ENCODE data around the gene NHSL2. TPM values are rescaled to one million over a fixed set of nuclear protein-coding genes. Genes with fewer than 3 reads are reported as not detected.

The NHSL2 gene
- polyA plus RNA-seq, 1 of the 3 experiments (the other 2 are of a cell fraction), result 0.61 TPM

DNA sequence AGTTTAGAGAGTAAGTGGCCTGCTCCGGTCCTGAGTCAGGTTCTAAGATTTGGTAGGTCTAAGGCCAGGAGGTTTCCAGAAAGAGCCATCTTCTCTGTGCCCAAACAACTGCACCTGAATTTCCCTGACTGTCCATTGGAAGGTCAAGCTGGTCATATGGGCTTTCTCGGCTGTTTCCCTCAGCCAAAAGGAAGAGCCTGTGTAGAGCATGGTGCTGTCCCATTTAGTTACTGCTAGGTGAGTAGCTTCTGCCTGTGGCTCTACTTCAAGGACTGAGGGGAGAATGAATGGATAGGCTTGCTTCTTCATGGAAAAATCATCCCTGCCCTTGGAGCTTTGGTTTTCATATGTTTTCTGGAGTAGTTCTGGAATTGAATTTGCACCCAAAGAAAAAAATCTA lies 33.7 kb downstream of the NHSL2 start:
- no peak overlapping the region for H3K9ac ChIP-seq
- H3F3A ChIP-seq (replicated peaks; ENCODE audit: insufficient read depth), result no peaks in the 10 kb centered on the region
- H4K20me1 ChIP-seq (ENCODE audit: insufficient read depth), result no peaks in the 10 kb centered on the region
- H3K4me2 ChIP-seq, result no peak overlapping the region
- TF ChIP-seq, protein P1, sequence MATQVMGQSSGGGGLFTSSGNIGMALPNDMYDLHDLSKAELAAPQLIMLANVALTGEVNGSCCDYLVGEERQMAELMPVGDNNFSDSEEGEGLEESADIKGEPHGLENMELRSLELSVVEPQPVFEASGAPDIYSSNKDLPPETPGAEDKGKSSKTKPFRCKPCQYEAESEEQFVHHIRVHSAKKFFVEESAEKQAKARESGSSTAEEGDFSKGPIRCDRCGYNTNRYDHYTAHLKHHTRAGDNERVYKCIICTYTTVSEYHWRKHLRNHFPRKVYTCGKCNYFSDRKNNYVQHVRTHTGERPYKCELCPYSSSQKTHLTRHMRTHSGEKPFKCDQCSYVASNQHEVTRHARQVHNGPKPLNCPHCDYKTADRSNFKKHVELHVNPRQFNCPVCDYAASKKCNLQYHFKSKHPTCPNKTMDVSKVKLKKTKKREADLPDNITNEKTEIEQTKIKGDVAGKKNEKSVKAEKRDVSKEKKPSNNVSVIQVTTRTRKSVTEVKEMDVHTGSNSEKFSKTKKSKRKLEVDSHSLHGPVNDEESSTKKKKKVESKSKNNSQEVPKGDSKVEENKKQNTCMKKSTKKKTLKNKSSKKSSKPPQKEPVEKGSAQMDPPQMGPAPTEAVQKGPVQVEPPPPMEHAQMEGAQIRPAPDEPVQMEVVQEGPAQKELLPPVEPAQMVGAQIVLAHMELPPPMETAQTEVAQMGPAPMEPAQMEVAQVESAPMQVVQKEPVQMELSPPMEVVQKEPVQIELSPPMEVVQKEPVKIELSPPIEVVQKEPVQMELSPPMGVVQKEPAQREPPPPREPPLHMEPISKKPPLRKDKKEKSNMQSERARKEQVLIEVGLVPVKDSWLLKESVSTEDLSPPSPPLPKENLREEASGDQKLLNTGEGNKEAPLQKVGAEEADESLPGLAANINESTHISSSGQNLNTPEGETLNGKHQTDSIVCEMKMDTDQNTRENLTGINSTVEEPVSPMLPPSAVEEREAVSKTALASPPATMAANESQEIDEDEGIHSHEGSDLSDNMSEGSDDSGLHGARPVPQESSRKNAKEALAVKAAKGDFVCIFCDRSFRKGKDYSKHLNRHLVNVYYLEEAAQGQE (IDR thresholded peaks at IDR 0.05; ENCODE audit: low read depth, low read length), result no peak
- TF ChIP-seq, protein P2, sequence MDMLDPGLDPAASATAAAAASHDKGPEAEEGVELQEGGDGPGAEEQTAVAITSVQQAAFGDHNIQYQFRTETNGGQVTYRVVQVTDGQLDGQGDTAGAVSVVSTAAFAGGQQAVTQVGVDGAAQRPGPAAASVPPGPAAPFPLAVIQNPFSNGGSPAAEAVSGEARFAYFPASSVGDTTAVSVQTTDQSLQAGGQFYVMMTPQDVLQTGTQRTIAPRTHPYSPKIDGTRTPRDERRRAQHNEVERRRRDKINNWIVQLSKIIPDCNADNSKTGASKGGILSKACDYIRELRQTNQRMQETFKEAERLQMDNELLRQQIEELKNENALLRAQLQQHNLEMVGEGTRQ (IDR thresholded peaks at IDR 0.05; ENCODE audit: borderline replicate concordance, low read depth, low read length), result no peak
- TF ChIP-seq, protein P3, sequence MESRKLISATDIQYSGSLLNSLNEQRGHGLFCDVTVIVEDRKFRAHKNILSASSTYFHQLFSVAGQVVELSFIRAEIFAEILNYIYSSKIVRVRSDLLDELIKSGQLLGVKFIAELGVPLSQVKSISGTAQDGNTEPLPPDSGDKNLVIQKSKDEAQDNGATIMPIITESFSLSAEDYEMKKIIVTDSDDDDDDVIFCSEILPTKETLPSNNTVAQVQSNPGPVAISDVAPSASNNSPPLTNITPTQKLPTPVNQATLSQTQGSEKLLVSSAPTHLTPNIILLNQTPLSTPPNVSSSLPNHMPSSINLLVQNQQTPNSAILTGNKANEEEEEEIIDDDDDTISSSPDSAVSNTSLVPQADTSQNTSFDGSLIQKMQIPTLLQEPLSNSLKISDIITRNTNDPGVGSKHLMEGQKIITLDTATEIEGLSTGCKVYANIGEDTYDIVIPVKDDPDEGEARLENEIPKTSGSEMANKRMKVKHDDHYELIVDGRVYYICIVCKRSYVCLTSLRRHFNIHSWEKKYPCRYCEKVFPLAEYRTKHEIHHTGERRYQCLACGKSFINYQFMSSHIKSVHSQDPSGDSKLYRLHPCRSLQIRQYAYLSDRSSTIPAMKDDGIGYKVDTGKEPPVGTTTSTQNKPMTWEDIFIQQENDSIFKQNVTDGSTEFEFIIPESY (IDR thresholded peaks at IDR 0.05; ENCODE audit: borderline replicate concordance, low read depth), result no peak
- TF ChIP-seq GATA2 (CRISPR knock-in tag; IDR thresholded peaks at IDR 0.05), result no peak
- no peak for TF ChIP-seq EP300 (IDR thresholded peaks at IDR 0.05; ENCODE audit: borderline replicate concordance in 1 of 2, low read depth in 1 of 2, low read length in 1 of 2)
- no peak for TF ChIP-seq SMC3 (IDR thresholded peaks at IDR 0.05; ENCODE audit: low read depth, low read length)
- no peak for TF ChIP-seq NFIC (IDR thresholded peaks at IDR 0.05; ENCODE audit: borderline replicate concordance)
- TF ChIP-seq, protein P4, sequence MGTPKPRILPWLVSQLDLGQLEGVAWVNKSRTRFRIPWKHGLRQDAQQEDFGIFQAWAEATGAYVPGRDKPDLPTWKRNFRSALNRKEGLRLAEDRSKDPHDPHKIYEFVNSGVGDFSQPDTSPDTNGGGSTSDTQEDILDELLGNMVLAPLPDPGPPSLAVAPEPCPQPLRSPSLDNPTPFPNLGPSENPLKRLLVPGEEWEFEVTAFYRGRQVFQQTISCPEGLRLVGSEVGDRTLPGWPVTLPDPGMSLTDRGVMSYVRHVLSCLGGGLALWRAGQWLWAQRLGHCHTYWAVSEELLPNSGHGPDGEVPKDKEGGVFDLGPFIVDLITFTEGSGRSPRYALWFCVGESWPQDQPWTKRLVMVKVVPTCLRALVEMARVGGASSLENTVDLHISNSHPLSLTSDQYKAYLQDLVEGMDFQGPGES (IDR thresholded peaks at IDR 0.05; ENCODE audit: low read depth, low read length), result no peak
- no peak overlapping the region for H3K4me3 ChIP-seq (ENCODE audit: low read depth in 2 of 2, low read length in 1 of 2)
- H3K9me2 ChIP-seq, result no peaks in the 10 kb centered on the region
- POLR2A ChIA-PET, result no interaction called here
- no peak overlapping the region for H3K27ac ChIP-seq (ENCODE audit: low read depth in 2 of 2, low read length in 1 of 2)
- H3K9me3 ChIP-seq, result no peaks in the 10 kb centered on the region
- WGBS (ENCODE audit: low lambda C conversion rate), result 38% methylated on average over 1 of the region's 2 CpGs
- peaks cover 30% of the 10 kb centered on the region for H3K27me3 ChIP-seq (ENCODE audit: insufficient read depth)
- CTCF ChIA-PET, result interaction anchor here (1.0 kb wide), 1 partner anchor 10 kb away, joined by 3 read pairs; no protein-coding TSS in a partner anchor
- H3K4me1 ChIP-seq (ENCODE audit: control insufficient read depth in 1 of 2, insufficient read depth in 2 of 2, low read depth in 1 of 2, low read length in 1 of 2), result no peaks in the 10 kb centered on the region
- H2AFZ ChIP-seq (ENCODE audit: low read depth), result no peak overlapping the region
- H3K79me2 ChIP-seq (ENCODE audit: insufficient read depth), result no peaks in the 10 kb centered on the region
- H3K36me3 ChIP-seq (replicated peaks in 1 of 2; ENCODE audit: control insufficient read depth in 1 of 2, insufficient read depth in 2 of 2, low read length in 1 of 2), result no peaks in the 10 kb centered on the region
- no peak for DNase-seq
